Caco-2 (cell line): ENCODE measurements around the gene SPDYE16. TPM values are rescaled to one million over a fixed set of nuclear protein-coding genes. Genes with fewer than 3 reads are reported as not detected.
"Not testable (repeated sequence)": the region's sequence is repeated elsewhere in the genome, so short reads cannot be mapped to it uniquely, and the experiment has no call there.

Experiments
- BruUV-seq: library from RNA; stranded (reverse); fragments of 400-500 nt; replicated peaks from 2 replicates; lab custom pipeline; 2021; lab: Mats Ljungman, UMichigan
- CTCF ChIA-PET: fragments of 300-600 bp; sonication (Branson Sonifier 250); formaldehyde crosslinking; loops from one replicate; lab custom pipeline; 2022; ENCODE audit warnings: antibody characterized with exemption; lab: Charles Lee
- POLR2A ChIA-PET: fragments of 300-600 bp; sonication (Branson Sonifier 250); formaldehyde crosslinking; loops from one replicate; lab custom pipeline; 2022; ENCODE audit warnings: antibody characterized with exemption; lab: Charles Lee
- DNase-seq, 2 experiments: peaks; one replicate each; pipeline versions ENCODE4 v3.0.0 to v3.0.0-alpha.2; 2020 to 2022
- H3K27me3 ChIP-seq: replicated peaks from 2 replicates; pipeline ENCODE4 v1.6.0; 2011; ENCODE audit warnings: low read length; ENCODE audit not compliant: control insufficient read depth, insufficient read depth
- H3K36me3 ChIP-seq: 2 replicates; pipeline ENCODE4 v1.5.1; 2011; ENCODE audit warnings: low read length; ENCODE audit not compliant: control insufficient read depth, insufficient read depth
- H3K4me1 ChIP-seq: fragments of 250-450 bp; sonication (Bioruptor Pico); 2 replicates; pipeline ENCODE4 v1.5.1; 2020; ENCODE audit warnings: mild to moderate bottlenecking
- H3K4me3 ChIP-seq: 2 replicates; pipeline ENCODE4 v1.5.1; 2011; ENCODE audit warnings: low read depth, mild to moderate bottlenecking, control low read depth, low read length
- H3K9me3 ChIP-seq: fragments of 250-450 bp; sonication (Bioruptor Pico); 2 replicates; pipeline ENCODE4 v1.5.1; 2020; ENCODE audit warnings: mild to moderate bottlenecking, moderate library complexity
- H3K27ac Mint-ChIP-seq: one replicate; pipeline ENCODE4 v1.8.0; 2022; ENCODE audit warnings: mixed read lengths; ENCODE audit not compliant: unreplicated experiment
- H3K27me3 Mint-ChIP-seq: one replicate; pipeline ENCODE4 v1.8.0; 2022; ENCODE audit warnings: mixed read lengths; ENCODE audit not compliant: insufficient read depth, unreplicated experiment
- H3K36me3 Mint-ChIP-seq: one replicate; pipeline ENCODE4 v1.8.0; 2022; ENCODE audit warnings: mild to moderate bottlenecking, mixed read lengths; ENCODE audit not compliant: insufficient read depth, unreplicated experiment
- H3K4me1 Mint-ChIP-seq: one replicate; pipeline ENCODE4 v1.8.0; 2022; ENCODE audit warnings: low read depth, mixed read lengths; ENCODE audit not compliant: unreplicated experiment
- H3K4me3 Mint-ChIP-seq: one replicate; pipeline ENCODE4 v1.8.0; 2022; ENCODE audit warnings: mild to moderate bottlenecking, moderate library complexity, mixed read lengths; ENCODE audit not compliant: unreplicated experiment
- H3K9me3 Mint-ChIP-seq: one replicate; pipeline ENCODE4 v1.8.0; 2022; ENCODE audit warnings: mixed read lengths; ENCODE audit not compliant: unreplicated experiment
- intact Hi-C: fragments of 100-400 bp; cut with micrococcal nuclease; formaldehyde crosslinking; loops from one replicate; pipeline ENCODE4 v1.10.0; 2022; ENCODE audit not compliant: unreplicated experiment
- total RNA-seq: library from RNA; stranded (reverse); gene quantifications from 2 replicates; pipeline ENCODE4 v1.2.3, GENCODE V29; 2022
- TF ChIP-seq, protein P1 (sequence below), 2 experiments: fragments of 200-600 bp in 1 of 2; IDR thresholded peaks; 1 replicate in 1 of 2; 2 replicates in 1 of 2; pipeline versions ENCODE4 v1.5.1 to v1.8.0; 2011 to 2022; ENCODE audit warnings: antibody characterized with exemption in 1 of 2, control low read depth in 1 of 2, inconsistent platforms in 1 of 2, low read depth in 1 of 2, low read length in 1 of 2, mild to moderate bottlenecking in 1 of 2, moderate library complexity in 1 of 2; ENCODE audit not compliant: insufficient read depth in 1 of 2, severe bottlenecking in 1 of 2, unreplicated experiment in 1 of 2

The SPDYE16 gene
- total RNA-seq, 1 experiment from 2014 or later: 0.34 TPM

DNA sequence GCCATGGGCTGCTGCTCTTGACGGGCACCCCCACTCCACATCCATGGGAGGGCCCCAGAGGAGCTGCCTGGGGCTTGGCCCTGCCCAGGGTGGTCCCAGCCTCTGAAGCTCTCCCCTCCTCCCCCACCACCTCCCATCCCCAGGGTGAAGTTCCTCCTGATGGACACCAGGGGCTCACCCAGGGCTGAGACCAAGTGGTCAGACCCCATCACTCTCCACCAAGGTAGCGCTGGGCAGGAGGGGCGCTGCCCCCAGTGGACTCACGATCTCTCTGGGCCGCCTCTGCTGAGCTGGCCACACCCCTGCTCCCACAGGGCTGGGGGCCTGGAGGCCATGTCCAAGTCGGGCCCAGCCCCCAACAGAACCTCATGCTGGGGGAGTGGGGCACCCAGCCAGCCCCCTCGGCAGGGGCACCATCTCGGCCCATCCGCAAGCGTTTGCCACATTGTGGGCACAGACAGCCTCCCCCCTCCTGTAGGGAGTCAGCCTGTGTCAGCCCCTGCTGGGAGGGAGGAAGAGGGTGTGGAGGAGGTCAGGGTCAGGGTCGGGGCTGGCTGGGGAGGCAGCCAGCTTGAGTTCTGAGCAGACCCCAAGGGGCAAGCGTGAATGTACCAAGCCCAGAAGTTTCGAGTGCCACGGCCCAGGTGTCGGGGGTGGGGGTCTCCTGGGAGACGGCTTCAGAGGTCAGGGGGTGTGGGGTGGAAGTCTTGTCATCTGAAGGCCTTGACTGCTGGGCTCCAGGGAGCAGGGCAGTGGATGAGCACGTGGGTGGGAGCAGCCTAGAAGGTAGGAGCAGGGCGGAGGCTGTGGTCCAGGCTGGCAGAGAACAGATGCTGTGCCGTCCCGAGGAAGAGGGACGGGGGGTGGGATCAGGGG lies 29.9 kb downstream of the SPDYE16 start:
- peak; percentile 39 to 52 for DNase-seq
- H3K36me3 Mint-ChIP-seq: peaks cover 12% of the 10 kb centered on the region
- H3K9me3 Mint-ChIP-seq: no peaks in the 10 kb centered on the region
- Histone ChIP-seq H3K27me3 (no peaks in the 10 kb centered on the region), H3K9me3 (no peaks in the 10 kb centered on the region), H3K4me1 (peaks cover 10% of the 10 kb centered on the region), H3K4me3 (no peak overlapping the region), H3K36me3 (no peaks in the 10 kb centered on the region)
- TF ChIP-seq, protein P1, sequence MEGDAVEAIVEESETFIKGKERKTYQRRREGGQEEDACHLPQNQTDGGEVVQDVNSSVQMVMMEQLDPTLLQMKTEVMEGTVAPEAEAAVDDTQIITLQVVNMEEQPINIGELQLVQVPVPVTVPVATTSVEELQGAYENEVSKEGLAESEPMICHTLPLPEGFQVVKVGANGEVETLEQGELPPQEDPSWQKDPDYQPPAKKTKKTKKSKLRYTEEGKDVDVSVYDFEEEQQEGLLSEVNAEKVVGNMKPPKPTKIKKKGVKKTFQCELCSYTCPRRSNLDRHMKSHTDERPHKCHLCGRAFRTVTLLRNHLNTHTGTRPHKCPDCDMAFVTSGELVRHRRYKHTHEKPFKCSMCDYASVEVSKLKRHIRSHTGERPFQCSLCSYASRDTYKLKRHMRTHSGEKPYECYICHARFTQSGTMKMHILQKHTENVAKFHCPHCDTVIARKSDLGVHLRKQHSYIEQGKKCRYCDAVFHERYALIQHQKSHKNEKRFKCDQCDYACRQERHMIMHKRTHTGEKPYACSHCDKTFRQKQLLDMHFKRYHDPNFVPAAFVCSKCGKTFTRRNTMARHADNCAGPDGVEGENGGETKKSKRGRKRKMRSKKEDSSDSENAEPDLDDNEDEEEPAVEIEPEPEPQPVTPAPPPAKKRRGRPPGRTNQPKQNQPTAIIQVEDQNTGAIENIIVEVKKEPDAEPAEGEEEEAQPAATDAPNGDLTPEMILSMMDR (IDR thresholded peaks at IDR 0.05; ENCODE audit: insufficient read depth in 1 of 2, low read depth in 1 of 2, low read length in 1 of 2, severe bottlenecking in 1 of 2, unreplicated experiment in 1 of 2): peak; percentile 21 to 36
- ChIA-PET CTCF (no interaction called here), POLR2A (no interaction called here)
- H3K4me3 Mint-ChIP-seq: no peak overlapping the region
- H3K4me1 Mint-ChIP-seq: no peaks in the 10 kb centered on the region
- intact Hi-C loops: no loop called here
- H3K27me3 Mint-ChIP-seq: no peaks in the 10 kb centered on the region
- BruUV-seq: no TSS peak
- H3K27ac Mint-ChIP-seq: no peak overlapping the region

DNA sequence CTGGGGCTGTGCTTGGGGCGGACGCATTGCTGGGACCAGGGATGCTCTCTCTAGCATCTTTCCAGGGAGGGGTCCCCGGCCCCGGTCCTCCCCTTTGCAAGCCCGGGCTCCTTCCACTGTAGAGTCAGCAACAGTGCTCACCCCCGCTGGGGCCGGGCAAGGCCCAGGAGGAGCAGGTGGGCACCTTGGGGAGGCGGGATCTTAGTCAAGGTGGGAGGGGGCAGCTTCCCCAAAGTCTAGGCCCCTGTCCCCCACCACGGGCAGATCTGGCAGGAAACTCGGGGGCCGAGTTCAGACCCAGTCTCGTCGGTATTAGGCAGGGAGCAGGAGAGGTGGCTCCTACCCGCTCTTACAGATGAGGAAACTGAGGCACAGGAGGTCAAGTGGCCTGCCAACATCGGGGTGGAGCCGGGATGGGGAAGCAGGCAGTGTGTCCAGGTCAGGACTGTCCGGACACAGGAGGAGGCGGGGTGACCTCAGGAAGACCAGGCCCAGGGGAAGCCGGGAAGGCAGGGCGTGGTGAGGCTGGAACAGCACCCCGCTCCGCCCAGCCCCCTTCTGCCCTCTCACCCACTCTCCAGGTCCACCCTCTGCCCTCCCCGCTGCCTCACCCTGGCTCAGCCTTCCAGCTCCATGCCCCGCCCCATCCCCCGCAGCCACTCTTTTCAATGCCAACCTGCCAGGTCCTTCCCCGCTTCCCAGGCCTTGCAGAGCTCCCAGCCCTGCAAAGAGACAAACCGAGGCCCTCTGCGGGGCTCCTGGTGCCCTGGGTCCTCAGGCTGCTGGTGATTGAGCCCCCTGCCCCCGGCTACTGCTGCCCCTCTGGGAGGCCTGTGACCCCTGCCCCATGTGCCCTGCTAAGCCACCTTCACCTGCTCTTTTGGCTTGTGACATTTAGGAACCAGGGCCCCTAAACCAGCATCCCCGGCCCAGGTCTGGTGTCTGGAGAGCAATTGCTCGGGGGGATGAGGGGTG lies 30.9 kb downstream of the SPDYE16 start:
- DNase-seq, BruUV-seq, H3K4me1 Mint-ChIP-seq, H3K36me3 ChIP-seq, H3K9me3 ChIP-seq, H3K27me3 ChIP-seq, H3K9me3 Mint-ChIP-seq, POLR2A ChIA-PET, H3K4me3 Mint-ChIP-seq, H3K4me3 ChIP-seq, H3K27ac Mint-ChIP-seq, H3K27me3 Mint-ChIP-seq, intact Hi-C loops, CTCF ChIA-PET: not testable (repeated sequence)
- H3K36me3 Mint-ChIP-seq: peaks cover 18% of the 10 kb centered on the region
- peaks cover 10% of the 10 kb centered on the region for H3K4me1 ChIP-seq

DNA sequence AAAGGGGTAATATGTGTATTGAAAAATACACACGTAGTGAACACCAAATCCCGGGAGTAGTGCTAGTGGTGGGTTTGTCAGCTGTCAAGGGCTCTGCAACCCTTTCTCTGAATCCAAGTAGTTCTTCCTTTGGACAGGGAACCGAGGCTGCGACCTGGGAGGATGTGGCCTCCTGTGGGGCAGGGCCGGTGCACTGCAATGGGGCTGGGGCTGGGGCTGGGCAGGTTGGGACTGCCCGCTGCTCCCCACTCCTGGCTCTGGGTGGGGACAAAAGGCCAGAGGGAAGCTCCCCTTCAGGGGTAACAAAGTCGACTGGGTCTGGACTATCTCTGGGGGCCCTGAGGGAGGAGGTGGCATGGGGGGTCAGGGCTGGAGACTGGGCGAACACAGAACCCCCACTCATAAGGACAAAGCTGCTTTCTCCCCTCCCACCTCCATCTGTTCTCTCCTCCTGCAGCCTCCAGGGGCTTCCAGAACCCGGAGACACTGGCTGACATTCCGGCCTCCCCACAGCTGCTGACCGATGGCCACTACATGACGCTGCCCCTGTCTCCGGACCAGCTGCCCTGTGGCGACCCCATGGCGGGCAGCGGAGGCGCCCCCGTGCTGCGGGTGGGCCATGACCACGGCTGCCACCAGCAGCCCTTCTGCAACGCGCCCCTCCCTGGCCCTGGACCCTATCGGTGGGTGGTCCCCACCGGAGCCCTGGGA lies 31.7 kb downstream of the SPDYE16 start:
- DNase-seq, CTCF ChIA-PET, POLR2A ChIA-PET, H3K27me3 Mint-ChIP-seq, H3K27ac Mint-ChIP-seq, BruUV-seq, H3K9me3 ChIP-seq, intact Hi-C loops, H3K4me1 Mint-ChIP-seq, H3K36me3 ChIP-seq, H3K4me3 ChIP-seq, H3K4me3 Mint-ChIP-seq, H3K27me3 ChIP-seq, H3K9me3 Mint-ChIP-seq: not testable (repeated sequence)
- H3K4me1 ChIP-seq: peaks cover 10% of the 10 kb centered on the region
- peaks cover 18% of the 10 kb centered on the region for H3K36me3 Mint-ChIP-seq
